Loucy (cell line): Measurements from ENCODE around the gene KIF24.

Experiments used
- CTCF ChIP-seq: fragments of 200-600 bp; sonication (generic); conservative IDR thresholded peaks from 2 replicates; pipeline ENCODE4 v1.5.1; 2014; ENCODE audit warnings: mild to moderate bottlenecking, antibody characterized with exemption, low read length
- EZH2phosphoT487 ChIP-seq: fragments of 200-600 bp; IDR thresholded peaks from 2 replicates; pipeline ENCODE4 v1.6.1; 2018; ENCODE audit warnings: antibody characterized with exemption, mild to moderate bottlenecking, moderate library complexity, borderline replicate concordance

GRCh38 chr9:34334916-34335315 lies 5.8 kb upstream of the KIF24 start:
- TF ChIP-seq CTCF (no peak), EZH2phosphoT487 (no peak)
